Fibroblast of skin of back (primary cell): ENCODE measurements around the gene KLHL15.

Experiments used
- DNase-seq: peaks from one replicate; pipeline ENCODE4 v3.0.0-alpha.2; 2013

KLHL15 gene

GRCh38 chrX:23944234-23944633 is 82.8 kb downstream of the KLHL15 start:
- no peak for DNase-seq

- DNase-seq: no peak
Observed at GRCh38 chrX:23939203-23939602, 87.8 kb downstream of the KLHL15 start.

GRCh38 chrX:23938690-23939089 is 88.3 kb downstream of the KLHL15 start:
- no peak for DNase-seq

- DNase-seq: no peak
Observed at GRCh38 chrX:23937100-23937499, 89.9 kb downstream of the KLHL15 start.

- no peak for DNase-seq
Observed at GRCh38 chrX:23936180-23936579, 90.8 kb downstream of the KLHL15 start.

- DNase-seq: no peak
Observed at GRCh38 chrX:23935106-23935505, 91.9 kb downstream of the KLHL15 start.
